VCaP (cell line): ENCODE data around the gene MAJIN.

Experiments used
- H3K27ac ChIP-seq: fragments of 450-650 bp; 2 replicates; pipeline ENCODE4 v1.5.1; 2017
- TF ChIP-seq, protein P1 (sequence below): fragments of 450-650 bp; conservative IDR thresholded peaks from 2 replicates; pipeline ENCODE4 v1.5.1; 2017; ENCODE audit warnings: mild to moderate bottlenecking, moderate library complexity

The MAJIN gene

DNA sequence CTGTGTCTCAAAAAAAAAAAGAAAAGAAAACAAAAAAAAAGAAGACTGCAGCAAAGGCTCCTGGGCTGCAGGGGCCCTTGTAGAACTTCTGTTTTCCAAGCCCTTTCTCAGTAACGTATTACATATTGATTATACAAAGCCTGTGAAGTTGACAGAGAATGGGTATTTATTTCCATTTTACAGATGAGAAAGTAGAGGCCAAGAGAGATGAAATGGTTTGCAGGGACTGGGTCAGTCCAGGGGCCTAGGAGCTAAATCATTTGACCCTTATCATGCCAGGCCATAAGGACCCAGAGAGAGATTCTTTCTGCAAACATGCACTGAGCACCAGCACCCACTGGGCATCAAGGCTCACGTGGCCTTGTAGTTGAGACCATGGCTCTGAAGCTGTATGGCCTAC lies 43.0 kb downstream of the MAJIN start:
- TF ChIP-seq, protein P1, sequence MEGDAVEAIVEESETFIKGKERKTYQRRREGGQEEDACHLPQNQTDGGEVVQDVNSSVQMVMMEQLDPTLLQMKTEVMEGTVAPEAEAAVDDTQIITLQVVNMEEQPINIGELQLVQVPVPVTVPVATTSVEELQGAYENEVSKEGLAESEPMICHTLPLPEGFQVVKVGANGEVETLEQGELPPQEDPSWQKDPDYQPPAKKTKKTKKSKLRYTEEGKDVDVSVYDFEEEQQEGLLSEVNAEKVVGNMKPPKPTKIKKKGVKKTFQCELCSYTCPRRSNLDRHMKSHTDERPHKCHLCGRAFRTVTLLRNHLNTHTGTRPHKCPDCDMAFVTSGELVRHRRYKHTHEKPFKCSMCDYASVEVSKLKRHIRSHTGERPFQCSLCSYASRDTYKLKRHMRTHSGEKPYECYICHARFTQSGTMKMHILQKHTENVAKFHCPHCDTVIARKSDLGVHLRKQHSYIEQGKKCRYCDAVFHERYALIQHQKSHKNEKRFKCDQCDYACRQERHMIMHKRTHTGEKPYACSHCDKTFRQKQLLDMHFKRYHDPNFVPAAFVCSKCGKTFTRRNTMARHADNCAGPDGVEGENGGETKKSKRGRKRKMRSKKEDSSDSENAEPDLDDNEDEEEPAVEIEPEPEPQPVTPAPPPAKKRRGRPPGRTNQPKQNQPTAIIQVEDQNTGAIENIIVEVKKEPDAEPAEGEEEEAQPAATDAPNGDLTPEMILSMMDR, result no peak
- no peak overlapping the region for H3K27ac ChIP-seq

DNA sequence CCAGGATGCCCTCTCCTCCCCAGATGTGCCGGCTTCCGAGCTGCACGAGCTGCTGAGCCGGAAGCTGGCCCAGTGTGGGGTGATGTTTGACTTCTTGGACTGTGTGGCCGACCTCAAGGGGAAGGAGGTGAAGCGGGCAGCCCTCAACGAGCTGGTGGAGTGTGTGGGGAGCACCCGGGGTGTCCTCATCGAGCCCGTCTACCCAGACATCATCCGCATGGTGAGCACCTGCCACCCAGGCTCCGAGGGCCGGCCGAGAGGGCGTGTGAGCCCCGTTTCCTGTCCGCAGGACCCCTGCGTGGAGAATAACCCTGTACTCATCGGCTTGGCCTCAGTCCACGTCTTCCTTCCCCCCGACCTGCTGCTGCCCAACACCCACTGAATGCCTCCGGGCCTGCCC lies 45.2 kb downstream of the MAJIN start:
- H3K27ac ChIP-seq, result no peak overlapping the region
- TF ChIP-seq, protein P1, result no peak

DNA sequence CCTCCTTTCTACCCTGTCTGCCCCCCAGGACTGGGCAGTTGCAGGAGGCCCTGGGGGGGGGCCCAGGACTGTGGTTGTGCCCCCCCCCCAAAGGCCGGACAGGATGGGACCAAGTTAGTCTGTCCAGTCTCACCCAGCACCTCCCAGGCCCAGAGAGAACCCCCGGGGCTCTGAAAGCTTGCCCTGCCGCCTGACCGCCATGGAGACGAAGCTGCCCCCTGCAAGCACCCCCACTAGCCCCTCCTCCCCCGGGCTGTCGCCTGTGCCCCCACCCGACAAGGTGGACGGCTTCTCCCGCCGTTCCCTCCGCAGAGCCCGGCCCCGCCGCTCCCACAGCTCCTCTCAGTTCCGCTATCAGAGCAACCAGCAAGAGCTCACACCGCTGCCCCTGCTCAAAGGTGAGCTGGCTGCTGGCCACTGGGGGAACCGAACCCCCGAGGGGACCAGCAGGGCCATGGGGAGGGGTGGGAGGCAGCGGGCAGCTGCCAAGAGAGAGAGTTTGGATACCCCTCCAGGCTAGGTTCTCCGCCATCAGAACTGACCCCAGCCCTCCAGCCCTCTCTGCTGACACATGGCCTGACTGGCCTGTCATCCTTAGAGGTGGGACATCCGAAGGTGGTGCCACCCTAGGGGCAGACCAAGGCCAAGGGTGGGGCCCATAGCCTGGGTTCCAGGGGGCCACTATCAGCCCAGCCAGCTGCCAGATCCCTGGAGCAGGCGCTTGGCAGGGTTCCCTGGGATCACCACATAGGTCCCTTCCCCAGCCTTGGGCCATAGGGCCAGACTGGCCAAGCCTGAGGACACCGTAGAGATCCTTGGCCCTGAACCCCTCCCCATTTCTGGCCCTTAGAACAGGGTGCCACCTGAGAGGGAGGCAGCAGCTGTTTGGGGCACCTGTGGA lies 46.1 kb downstream of the MAJIN start:
- peak overlapping the region; percentile 89; the same call in 1 of the 2 replicates for H3K27ac ChIP-seq
- TF ChIP-seq, protein P1, result no peak

DNA sequence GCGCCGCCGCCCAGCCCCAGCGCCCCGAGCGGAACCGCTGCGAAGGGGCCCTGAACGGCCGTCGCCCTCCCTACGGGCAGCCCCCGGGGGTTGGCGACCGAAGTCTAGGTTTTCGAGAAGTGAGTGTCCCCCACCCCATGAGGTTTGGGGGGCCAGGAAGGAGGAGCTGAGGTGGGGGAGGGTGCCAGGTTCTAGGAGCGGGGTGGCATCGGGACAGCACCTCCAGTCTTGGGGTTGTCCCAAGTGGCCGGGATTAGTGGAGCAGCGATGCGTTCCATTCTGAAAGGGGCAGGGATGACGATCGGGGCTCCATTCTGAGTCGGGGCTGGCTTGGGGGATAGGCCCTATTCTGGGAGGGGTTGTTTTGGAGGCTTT lies 47.0 kb downstream of the MAJIN start:
- peak overlapping the region; percentile 89 for H3K27ac ChIP-seq
- TF ChIP-seq, protein P1, result no peak

DNA sequence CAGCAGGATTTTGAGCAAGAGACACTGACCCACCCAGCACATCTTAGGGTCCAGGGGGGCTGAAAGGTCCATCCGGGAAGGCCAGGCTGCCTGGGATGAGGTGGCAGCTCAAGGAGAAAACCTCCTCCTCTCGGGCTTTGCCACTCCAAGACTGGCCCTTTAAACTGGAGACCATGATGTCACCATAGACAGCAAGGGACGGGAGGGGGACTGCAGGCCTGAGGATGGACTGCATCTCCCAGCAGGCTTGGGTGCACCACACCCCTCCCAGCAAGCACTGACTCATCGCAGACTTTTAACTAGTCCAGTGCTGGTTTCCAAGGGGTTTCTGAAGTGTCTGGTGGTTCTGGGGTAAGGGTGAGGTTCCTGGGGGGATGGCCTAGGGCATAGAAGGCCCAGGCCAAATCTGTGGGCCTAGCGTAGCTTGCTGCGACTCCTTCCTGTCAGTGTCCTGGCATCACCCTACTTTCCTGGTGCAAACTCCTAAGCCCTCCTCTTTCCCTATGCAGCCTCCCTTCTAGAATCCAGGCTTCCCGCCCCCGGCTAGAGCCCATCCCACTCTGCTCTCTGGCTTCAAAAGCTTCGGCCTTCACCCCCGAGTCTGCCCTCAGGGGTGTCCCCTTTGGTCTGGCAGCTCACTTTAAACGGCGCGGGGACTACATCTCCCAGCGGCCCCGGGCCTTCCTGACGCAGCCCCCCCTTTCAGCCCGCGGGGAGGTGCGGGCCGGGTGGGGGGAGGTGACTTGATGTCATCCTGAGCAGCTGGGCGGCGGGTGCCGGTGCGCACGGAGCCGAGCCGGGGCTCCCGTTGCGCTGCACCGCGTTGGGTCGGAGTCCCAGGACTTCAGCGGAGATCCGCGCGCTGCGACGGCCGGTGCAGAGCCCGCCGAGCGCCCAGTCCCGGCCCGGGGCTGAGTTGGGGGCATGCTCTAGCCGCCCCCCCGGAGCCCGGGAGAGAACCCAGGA lies 47.7 kb downstream of the MAJIN start, which contains the start of gene PPP2R5B:
TSS of gene PPP2R5B (plus strand) at position 746 of the 966 bp plus-strand sequence. CDS start 1,046 bp downstream, outside the sequence.
- TF ChIP-seq, protein P1, result no peak
- peak within 1 kb of the TSS; percentile 89 for H3K27ac ChIP-seq

DNA sequence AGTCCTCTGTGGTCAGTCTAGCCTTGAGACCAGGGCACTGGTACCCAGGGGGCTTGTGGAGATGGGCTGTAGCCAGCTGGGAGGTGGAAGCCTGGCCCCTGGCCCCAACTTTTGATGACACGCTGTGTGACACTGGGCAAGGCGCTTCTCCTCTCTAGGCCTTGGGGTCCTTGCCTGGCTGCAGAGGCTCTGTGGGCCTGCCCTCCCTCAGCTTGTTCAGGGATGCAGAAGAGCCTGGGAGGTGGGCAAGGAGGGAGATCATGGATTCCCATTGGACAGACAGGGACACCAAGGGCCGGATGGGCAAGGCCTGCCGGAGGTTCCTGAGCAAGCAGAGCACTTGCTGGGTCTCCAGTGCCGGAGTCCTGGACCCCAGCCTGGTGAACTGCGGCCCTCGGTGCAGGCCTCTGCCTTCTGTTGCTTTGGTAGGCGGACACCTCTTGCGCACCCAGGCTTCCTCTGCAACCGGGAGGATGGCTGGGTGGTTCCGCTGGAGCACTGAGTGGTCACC lies 48.7 kb downstream of the MAJIN start:
- peak overlapping the region; percentile 89 for H3K27ac ChIP-seq
- TF ChIP-seq, protein P1, result no peak

DNA sequence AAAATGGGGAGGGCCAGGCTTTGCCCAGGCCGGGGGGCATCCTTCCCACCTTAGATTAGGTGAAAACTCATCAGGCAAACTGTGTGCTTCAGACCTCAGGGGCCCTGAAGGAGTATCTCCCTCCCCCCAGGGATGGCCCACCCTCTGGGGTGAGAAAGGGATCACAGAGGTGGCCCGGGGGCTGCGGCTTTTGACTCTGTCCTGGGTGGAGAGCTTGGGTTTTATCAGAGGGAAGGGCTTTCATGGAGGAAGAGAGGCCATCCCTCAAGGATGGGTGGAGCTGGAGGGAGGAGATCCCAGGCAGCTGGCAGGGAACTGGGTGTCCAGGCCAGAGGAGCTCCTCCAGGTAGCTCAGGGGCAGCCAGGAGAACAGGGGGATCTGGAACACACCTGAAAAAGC lies 50.5 kb downstream of the MAJIN start:
- no peak overlapping the region for H3K27ac ChIP-seq
- TF ChIP-seq, protein P1, result no peak
